HepG2 (cell line): ENCODE results near the gene FGD5. TPM values are rescaled to one million over a fixed set of nuclear protein-coding genes. Genes with fewer than 3 reads are reported as not detected.

Experiments used
- ATAC-seq: fragments of 200-7000 bp; cut with Tn5 transposase; 3 replicates; pipeline ENCODE4 v1.9.1; 2020; ENCODE audit warnings: mild to moderate bottlenecking, moderate library complexity
- BruUV-seq: library from RNA; stranded (reverse); fragments of 400-500 nt; replicated peaks from 2 replicates; lab custom pipeline; 2021; lab: Mats Ljungman, UMichigan
- CTCF ChIA-PET: fragments of 300-600 bp; formaldehyde crosslinking; extraction: SDS; loops from one replicate; lab custom pipeline; 2021; ENCODE audit warnings: low total read pairs, inconsistent platforms, low intra/inter-chr PET ratio; lab: Yijun Ruan, JAX
- POLR2A ChIA-PET: fragments of 350-600 bp; sonication (Branson Sonifier 250); formaldehyde crosslinking; loops from one replicate; lab custom pipeline; 2020; ENCODE audit warnings: antibody characterized with exemption, inconsistent platforms; lab: Yijun Ruan, JAX
- DNase-seq: peaks from one replicate; pipeline ENCODE4 v3.0.0-alpha.2; 2015; ENCODE audit warnings: low spot score
- FAIRE-seq: peaks from 3 replicates; lab custom pipeline; 2011; peaks lifted over from hg19 to GRCh38; lab: Jason Lieb, UNC
- H2AFZ ChIP-seq: one replicate; pipeline ENCODE4 v1.6.1; 2011; ENCODE audit warnings: low read length, inconsistent platforms
- H3K27ac ChIP-seq: fragments of 300-600 bp; 3 replicates; pipeline ENCODE4 v1.8.0; 2011; ENCODE audit warnings: mixed run types, mild to moderate bottlenecking, mixed read lengths, low read length, inconsistent platforms; ENCODE audit not compliant: insufficient read depth; ENCODE audit errors: extremely low read length
- H3K27me3 ChIP-seq, 2 experiments: fragments of 200-600 bp in 1 of 2; 2 replicates in 1 of 2; 3 replicates in 1 of 2; pipeline versions ENCODE4 v1.6.0 to v1.8.0; 2011; ENCODE audit warnings: low read length in 2 of 2, mild to moderate bottlenecking in 2 of 2, moderate library complexity in 2 of 2, inconsistent platforms in 1 of 2; ENCODE audit not compliant: insufficient read depth in 2 of 2, control insufficient read depth in 1 of 2
- H3K36me3 ChIP-seq, 2 experiments: fragments of 200-600 bp in 1 of 2; replicated peaks in 1 of 2; 2 replicates in 1 of 2; 3 replicates in 1 of 2; pipeline versions ENCODE4 v1.5.1 to v1.8.0; 2011; ENCODE audit warnings: low read length in 2 of 2, inconsistent platforms in 1 of 2; ENCODE audit not compliant: insufficient read depth in 2 of 2, control insufficient read depth in 1 of 2
- H3K4me1 ChIP-seq: 2 replicates; pipeline ENCODE4 v1.5.1; 2012; ENCODE audit warnings: low read length, inconsistent platforms; ENCODE audit not compliant: insufficient read depth
- H3K4me2 ChIP-seq: 2 replicates; pipeline ENCODE4 v1.6.0; 2011; ENCODE audit warnings: low read depth, low read length, inconsistent platforms
- H3K4me3 ChIP-seq, 3 experiments: fragments of 200-600 bp in 1 of 3; sonication (generic), shearing (Covaris generic) in 1 of 3; replicated peaks in 1 of 3; 2 replicates each; pipeline ENCODE4 v1.5.1; 2011 to 2016; ENCODE audit warnings: low read length in 3 of 3, inconsistent platforms in 2 of 3, low read depth in 2 of 3, mild to moderate bottlenecking in 2 of 3, control low read depth in 1 of 3, mixed read lengths in 1 of 3; ENCODE audit not compliant: insufficient read depth in 1 of 3
- H3K79me2 ChIP-seq: one replicate; pipeline ENCODE4 v1.6.1; 2011; ENCODE audit warnings: low read length, inconsistent platforms; ENCODE audit not compliant: insufficient read depth
- H3K9ac ChIP-seq: 2 replicates; pipeline ENCODE4 v1.6.0; 2011; ENCODE audit warnings: mild to moderate bottlenecking, low read depth, low read length, inconsistent platforms; ENCODE audit not compliant: insufficient read depth
- H3K9me3 ChIP-seq: 2 replicates; pipeline ENCODE4 v1.5.1; 2012; ENCODE audit warnings: mild to moderate bottlenecking, low read length
- H4K20me1 ChIP-seq: 2 replicates; pipeline ENCODE4 v1.6.0; 2011; ENCODE audit warnings: inconsistent platforms, mild to moderate bottlenecking, low read length, moderate library complexity; ENCODE audit not compliant: insufficient read depth
- BCL6 ChIP-seq: IDR thresholded peaks from 2 replicates; pipeline ENCODE4 v1.6.1; 2016; ENCODE audit warnings: missing genetic modification reagents, missing compliant biosample characterization
- BRF2 ChIP-seq: sonication (generic); formaldehyde crosslinking; IDR thresholded peaks from 2 replicates; pipeline ENCODE4 v1.8.1; 2022; ENCODE audit warnings: mild to moderate bottlenecking, missing genetic modification reagents
- FOXP1 ChIP-seq, 2 experiments: fragments of 450-650 bp in 1 of 2; IDR thresholded peaks; 2 replicates each; pipeline ENCODE4 v1.6.1; 2017 to 2018; ENCODE audit warnings: antibody characterized with exemption in 1 of 2
- GATA4 ChIP-seq: sonication (generic); IDR thresholded peaks from 2 replicates; pipeline ENCODE4 v1.6.1; 2016; ENCODE audit warnings: antibody characterized with exemption, low read depth, borderline replicate concordance
- HMGA1 ChIP-seq: sonication (generic); formaldehyde crosslinking; conservative IDR thresholded peaks from 2 replicates; pipeline ENCODE4 v1.4.0; 2020; ENCODE audit warnings: missing genetic modification reagents
- MED1 ChIP-seq: sonication (generic); formaldehyde crosslinking; IDR thresholded peaks from 2 replicates; pipeline ENCODE4 v1.4.0; 2020; ENCODE audit warnings: missing genetic modification reagents
- NFYB ChIP-seq: sonication (generic); formaldehyde crosslinking; IDR thresholded peaks from 2 replicates; pipeline ENCODE4 v1.4.0; 2020; ENCODE audit warnings: missing genetic modification reagents
- SAFB2 ChIP-seq: sonication (generic); formaldehyde crosslinking; IDR thresholded peaks from 2 replicates; pipeline ENCODE4 v1.5.1; 2020; ENCODE audit warnings: missing genetic modification reagents, low read depth, mild to moderate bottlenecking, borderline replicate concordance
- SMARCC2 ChIP-seq: fragments of 450-650 bp; IDR thresholded peaks from 2 replicates; pipeline ENCODE4 v1.6.1; 2017; ENCODE audit warnings: antibody characterized with exemption, mild to moderate bottlenecking
- THYN1 ChIP-seq: sonication (generic); formaldehyde crosslinking; IDR thresholded peaks from 2 replicates; pipeline ENCODE4 v1.8.1; 2023; ENCODE audit warnings: low read depth, mild to moderate bottlenecking, moderate library complexity, missing genetic modification reagents, borderline replicate concordance
- ZBTB21 ChIP-seq: sonication (generic); formaldehyde crosslinking; IDR thresholded peaks from 2 replicates; pipeline ENCODE4 v1.4.0; 2020; ENCODE audit warnings: missing genetic modification reagents
- ZNF282 ChIP-seq: fragments of 450-650 bp; IDR thresholded peaks from 2 replicates; pipeline ENCODE4 v1.6.1; 2018; ENCODE audit not compliant: partially characterized antibody
- ZNF362 ChIP-seq: sonication (generic); formaldehyde crosslinking; IDR thresholded peaks from 2 replicates; pipeline ENCODE4 v1.4.0; 2020; ENCODE audit warnings: missing genetic modification reagents, mild to moderate bottlenecking, borderline replicate concordance
- ZNF446 ChIP-seq: sonication (generic); formaldehyde crosslinking; IDR thresholded peaks from 2 replicates; pipeline ENCODE4 v1.5.0; 2020; ENCODE audit warnings: mild to moderate bottlenecking, missing genetic modification reagents
- ZNF615 ChIP-seq: sonication (generic); formaldehyde crosslinking; IDR thresholded peaks from 2 replicates; pipeline ENCODE4 v1.5.0; 2020; ENCODE audit warnings: mild to moderate bottlenecking, missing genetic modification reagents, borderline replicate concordance
- WGBS: methylation state at CpG from one replicate; pipeline ENCODE4 v1.1.6; 2017; ENCODE audit warnings: low lambda C conversion rate; 5-methylcytosine and 5-hydroxymethylcytosine counted together
- in situ Hi-C: cut with HindIII; loops from 2 replicates; pipeline ENCODE4 v1.10.0; 2017; ENCODE audit warnings: low pct_unique_long_range_greater_than_20kb; ENCODE audit not compliant: extremely low pct_ligation_motif_present
- intact Hi-C: fragments of 100-400 bp; cut with micrococcal nuclease; formaldehyde crosslinking; loops from one replicate; pipeline ENCODE4 v1.10.0; 2022; ENCODE audit not compliant: unreplicated experiment
- polyA plus RNA-seq, 8 experiments: library from polyadenylated mRNA; depleted of rRNA in 3 of 8; stranded (reverse) in 7 of 8; unstranded in 1 of 8; fragments of >200 nt; fragmentation: Illumina TruSeq in 4 of 8; extraction: Trizol in 4 of 8; gene quantifications; 2 replicates each; pipeline versions ENCODE4 v1.2.1 to v1.2.3, GENCODE V29; 2011 to 2016; ENCODE audit warnings: low read depth in 4 of 8, missing spikeins in 1 of 8, mixed read lengths in 1 of 8; ENCODE audit not compliant: insufficient read depth in 1 of 8
- total RNA-seq, 5 experiments: library from RNA; depleted of rRNA; stranded (reverse); fragments of >200 nt; fragmentation: Illumina TruSeq; extraction: Trizol; gene quantifications; 2 replicates each; pipeline ENCODE4 v1.2.3, GENCODE V29; 2016; ENCODE audit warnings: low read depth in 1 of 5

FGD5 gene
- total and polyA plus RNA-seq, 2 of the 13 experiments (the other 11 are each of a cell fraction or from before 2014, with no cell fraction given), result 0.17 TPM; not detected in 1

- H3K27ac ChIP-seq, result no peak overlapping the region
- no peaks in the 10 kb centered on the region for H3K79me2 ChIP-seq
- no peaks in the 10 kb centered on the region for H4K20me1 ChIP-seq
- CTCF ChIA-PET, result no interaction called here
- 71% methylated on average over 7 of the region's 7 CpGs for WGBS
- no TSS peak for BruUV-seq
- no peak for FAIRE-seq
- ATAC-seq, result no peak
- POLR2A ChIA-PET, result interaction anchor here (0.9 kb wide), 1 partner anchor 10 kb away, joined by 3 read pairs; no protein-coding TSS in a partner anchor
- no peaks in the 10 kb centered on the region for H3K9me3 ChIP-seq
- H3K27me3 ChIP-seq, result peaks cover 3 to 43% of the 10 kb centered on the region in 2 experiments; a peak in 4 of 5 replicates
- intact Hi-C loops (no loop called here), in situ Hi-C loops (no loop called here)
- H3K4me2 ChIP-seq, result no peak overlapping the region
- H3K4me1 ChIP-seq, result no peaks in the 10 kb centered on the region
- H3K36me3 ChIP-seq, result no peaks in the 10 kb centered on the region
- no peak overlapping the region for H3K4me3 ChIP-seq
- H3K9ac ChIP-seq, result no peak overlapping the region
- H2AFZ ChIP-seq, result no peak overlapping the region
- DNase-seq, result no peak
- TF ChIP-seq NFYB (CRISPR knock-in tag), result no peak
- no peak for TF ChIP-seq ZBTB21
- TF ChIP-seq BCL6 (CRISPR knock-in tag), result no peak
- no peak for TF ChIP-seq ZNF446
- TF ChIP-seq SAFB2 (CRISPR knock-in tag), result no peak
- no peak for TF ChIP-seq BRF2 (CRISPR knock-in tag)
- TF ChIP-seq ZNF362 (CRISPR knock-in tag), result no peak
- no peak for TF ChIP-seq ZNF615 (CRISPR knock-in tag)
- TF ChIP-seq GATA4, result no peak
- TF ChIP-seq HMGA1 (CRISPR knock-in tag), result no peak
- no peak for TF ChIP-seq THYN1
- no peak for TF ChIP-seq FOXP1 (IDR thresholded peaks at IDR 0.05)
- TF ChIP-seq FOXP1 (CRISPR knock-in tag; IDR thresholded peaks at IDR 0.05), result no peak
- no peak for TF ChIP-seq MED1 (CRISPR knock-in tag)
- no peak for TF ChIP-seq SMARCC2
- TF ChIP-seq ZNF282, result no peak
Measured at GRCh38 chr3:14811684-14812083, 7.1 kb upstream of the FGD5 start.
